ENCODE measurements around the gene STPG2. TPM values are rescaled to one million over a fixed set of nuclear protein-coding genes. Genes with fewer than 3 reads are reported as not detected.

STPG2 gene
- polyA plus RNA-seq, 2 donors = 0.02 TPM; not detected in 1

DNA sequence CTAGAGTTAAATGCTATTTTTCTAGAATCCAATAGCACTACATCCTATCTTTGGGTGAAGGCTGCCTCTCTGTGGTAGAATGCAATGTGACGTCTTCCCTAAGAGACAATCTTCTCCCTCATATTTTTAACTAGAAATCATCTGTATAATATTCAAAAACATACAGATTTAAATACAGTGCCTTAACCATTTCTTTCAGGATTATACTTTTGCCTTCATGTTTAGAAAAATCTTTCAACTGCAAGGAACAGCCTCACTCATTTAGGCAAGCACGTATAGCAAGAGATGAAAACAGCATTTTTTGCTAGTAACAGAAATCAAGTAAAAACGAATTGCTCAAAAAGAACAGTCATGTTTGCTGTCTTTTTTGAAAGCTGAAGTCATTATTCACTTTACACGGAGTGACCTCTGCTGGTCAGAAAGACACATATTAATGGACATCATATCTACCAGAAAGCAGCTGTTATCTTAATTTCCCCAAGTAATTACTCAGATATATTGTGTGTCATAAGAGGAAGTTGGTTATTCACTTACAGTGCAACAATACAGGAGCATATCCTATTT, 422.3 kb downstream of the STPG2 start:
- H3K9me3 ChIP-seq (ENCODE audit: control insufficient read depth in 2 of 2, insufficient read depth in 1 of 2, low read depth in 1 of 2, low read length in 1 of 2) = no peaks in the 10 kb centered on the region

DNA sequence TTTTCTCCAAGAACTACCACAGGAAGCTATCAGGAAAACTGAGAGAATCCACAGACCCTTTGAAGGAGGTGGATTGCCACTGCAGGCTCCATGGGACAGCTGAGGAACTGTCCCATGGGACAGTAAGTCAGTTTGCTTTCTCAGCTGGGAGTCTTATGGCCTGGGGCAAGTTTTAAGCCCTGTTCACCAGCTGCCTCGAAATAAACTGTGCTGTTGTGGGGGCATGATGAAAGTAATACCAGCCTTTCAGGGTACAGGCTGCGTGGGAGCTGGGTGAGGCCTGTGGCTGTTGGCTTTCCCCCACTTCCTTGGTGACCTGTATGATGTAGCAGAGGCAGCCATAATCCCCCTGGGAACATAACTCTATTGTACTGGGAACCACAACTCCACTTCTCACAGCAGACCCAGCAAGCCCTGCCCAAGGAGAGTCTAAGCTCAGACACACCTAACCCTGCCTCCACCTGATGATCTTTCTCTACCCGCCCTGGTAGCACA, 452.1 kb downstream of the STPG2 start:
- Histone ChIP-seq H3K9me3 (ENCODE audit: control insufficient read depth in 2 of 2, insufficient read depth in 1 of 2, low read depth in 1 of 2, low read length in 1 of 2) (peaks cover 5 to 7% of the 10 kb centered on the region in 2 donors), H3K4me1 (ENCODE audit: control insufficient read depth in 2 of 2, insufficient read depth in 2 of 2, low read length in 1 of 2) (no peaks in the 10 kb centered on the region), H3K4me3 (ENCODE audit: low read depth in 1 of 2, low read length in 2 of 2) (no peak overlapping the region), H3K36me3 (ENCODE audit: control insufficient read depth in 2 of 2, insufficient read depth in 2 of 2, low read length in 1 of 2) (no peaks in the 10 kb centered on the region), H3K27ac (ENCODE audit: low read depth in 2 of 2, low read length in 1 of 2) (no peak overlapping the region), H3K27me3 (ENCODE audit: control insufficient read depth in 1 of 2, insufficient read depth in 2 of 2, low read length in 2 of 2) (no peaks in the 10 kb centered on the region)
- 72 to 73% methylated on average over 3 of the region's 3 CpGs for WGBS, 2 donors

More for the DNA sequence above, 422.3 kb downstream of the STPG2 start:
- Histone ChIP-seq H3K4me3 (ENCODE audit: low read depth in 1 of 2, low read length in 2 of 2) (no peak overlapping the region), H3K36me3 (ENCODE audit: control insufficient read depth in 2 of 2, insufficient read depth in 2 of 2, low read length in 1 of 2) (no peaks in the 10 kb centered on the region), H3K27me3 (ENCODE audit: control insufficient read depth in 1 of 2, insufficient read depth in 2 of 2, low read length in 2 of 2) (no peaks in the 10 kb centered on the region), H3K4me1 (ENCODE audit: control insufficient read depth in 2 of 2, insufficient read depth in 2 of 2, low read length in 1 of 2) (no peaks in the 10 kb centered on the region), H3K27ac (ENCODE audit: low read depth in 2 of 2, low read length in 1 of 2) (no peak overlapping the region)
- WGBS, 2 donors = 15 to 20% methylated on average over 4 of the region's 4 CpGs

DNA sequence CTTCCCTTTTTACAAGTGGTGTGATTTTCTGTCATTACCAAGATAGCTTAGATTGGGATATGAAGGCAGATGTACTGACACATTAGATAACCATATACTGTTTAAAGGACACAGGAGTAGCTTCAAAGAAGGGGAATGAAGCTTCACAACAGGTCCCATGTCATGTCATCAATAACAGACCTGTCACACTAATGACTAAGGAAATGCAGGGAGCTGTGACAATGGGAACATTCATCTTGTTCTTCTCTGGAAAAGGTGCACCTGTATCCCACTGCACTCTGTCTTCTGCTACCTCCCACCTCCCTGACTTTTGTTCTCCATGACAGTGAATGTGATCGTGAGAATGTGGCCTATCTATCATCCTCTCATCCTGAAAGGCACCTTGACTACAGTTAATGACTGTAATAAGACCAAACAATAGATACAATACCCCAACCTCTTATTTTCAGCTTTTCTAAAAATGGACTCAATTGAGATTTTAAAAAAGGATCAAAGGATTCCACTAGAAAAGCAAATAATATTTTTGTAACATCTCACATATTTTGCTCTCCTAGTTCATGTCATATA, 472.5 kb downstream of the STPG2 start:
- WGBS, 2 donors = 32 to 40% methylated on average over 1 of the region's 1 CpG
- Histone ChIP-seq H3K4me1 (ENCODE audit: control insufficient read depth in 2 of 2, insufficient read depth in 2 of 2, low read length in 1 of 2) (no peaks in the 10 kb centered on the region), H3K4me3 (ENCODE audit: low read depth in 1 of 2, low read length in 2 of 2) (no peak overlapping the region), H3K36me3 (ENCODE audit: control insufficient read depth in 2 of 2, insufficient read depth in 2 of 2, low read length in 1 of 2) (no peaks in the 10 kb centered on the region), H3K27me3 (ENCODE audit: control insufficient read depth in 1 of 2, insufficient read depth in 2 of 2, low read length in 2 of 2) (no peaks in the 10 kb centered on the region), H3K27ac (ENCODE audit: low read depth in 2 of 2, low read length in 1 of 2) (no peak overlapping the region), H3K9me3 (ENCODE audit: control insufficient read depth in 2 of 2, insufficient read depth in 1 of 2, low read depth in 1 of 2, low read length in 1 of 2) (peaks cover under 1% of the 10 kb centered on the region in 2 donors)

GRCh38 chr4:97665553-97665952, 477.7 kb downstream of the STPG2 start:
- Histone ChIP-seq H3K9me3 (ENCODE audit: control insufficient read depth in 2 of 2, insufficient read depth in 1 of 2, low read depth in 1 of 2, low read length in 1 of 2) (peaks cover 5 to 13% of the 10 kb centered on the region in 2 donors), H3K4me1 (ENCODE audit: control insufficient read depth in 2 of 2, insufficient read depth in 2 of 2, low read length in 1 of 2) (no peaks in the 10 kb centered on the region), H3K27ac (ENCODE audit: low read depth in 2 of 2, low read length in 1 of 2) (no peak overlapping the region), H3K4me3 (ENCODE audit: low read depth in 1 of 2, low read length in 2 of 2) (no peak overlapping the region), H3K36me3 (ENCODE audit: control insufficient read depth in 2 of 2, insufficient read depth in 2 of 2, low read length in 1 of 2) (no peaks in the 10 kb centered on the region), H3K27me3 (ENCODE audit: control insufficient read depth in 1 of 2, insufficient read depth in 2 of 2, low read length in 2 of 2) (no peaks in the 10 kb centered on the region)
- WGBS, 2 donors = 75% methylated on average over 4 of the region's 4 CpGs

DNA sequence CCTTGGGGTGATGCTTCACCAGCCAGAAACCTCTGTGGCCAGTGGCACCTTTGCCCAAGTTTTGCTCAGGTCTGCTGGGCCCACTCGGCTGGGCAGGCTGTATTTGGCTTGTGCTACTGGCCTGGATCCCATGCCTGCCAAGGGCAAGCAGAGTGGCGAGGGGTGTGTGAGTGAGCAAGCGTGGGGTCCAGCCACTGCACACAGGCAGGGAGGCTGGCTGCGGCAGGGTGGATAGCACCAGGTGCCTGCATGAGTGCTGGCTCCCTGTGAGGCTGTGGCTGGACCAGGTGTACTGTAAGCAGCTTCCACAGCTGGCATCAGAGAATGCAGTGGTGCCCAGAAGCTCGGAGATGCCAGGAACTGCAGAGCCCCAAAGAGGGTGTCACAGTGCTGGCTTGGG, 478.5 kb downstream of the STPG2 start:
- Histone ChIP-seq H3K4me1 (ENCODE audit: control insufficient read depth in 2 of 2, insufficient read depth in 2 of 2, low read length in 1 of 2) (no peaks in the 10 kb centered on the region), H3K36me3 (ENCODE audit: control insufficient read depth in 2 of 2, insufficient read depth in 2 of 2, low read length in 1 of 2) (no peaks in the 10 kb centered on the region), H3K4me3 (ENCODE audit: low read depth in 1 of 2, low read length in 2 of 2) (no peak overlapping the region), H3K9me3 (ENCODE audit: control insufficient read depth in 2 of 2, insufficient read depth in 1 of 2, low read depth in 1 of 2, low read length in 1 of 2) (peaks cover 5 to 13% of the 10 kb centered on the region in 2 donors), H3K27me3 (ENCODE audit: control insufficient read depth in 1 of 2, insufficient read depth in 2 of 2, low read length in 2 of 2) (no peaks in the 10 kb centered on the region), H3K27ac (ENCODE audit: low read depth in 2 of 2, low read length in 1 of 2) (no peak overlapping the region)
- WGBS, 2 donors = 84% methylated on average over 5 of the region's 5 CpGs

DNA sequence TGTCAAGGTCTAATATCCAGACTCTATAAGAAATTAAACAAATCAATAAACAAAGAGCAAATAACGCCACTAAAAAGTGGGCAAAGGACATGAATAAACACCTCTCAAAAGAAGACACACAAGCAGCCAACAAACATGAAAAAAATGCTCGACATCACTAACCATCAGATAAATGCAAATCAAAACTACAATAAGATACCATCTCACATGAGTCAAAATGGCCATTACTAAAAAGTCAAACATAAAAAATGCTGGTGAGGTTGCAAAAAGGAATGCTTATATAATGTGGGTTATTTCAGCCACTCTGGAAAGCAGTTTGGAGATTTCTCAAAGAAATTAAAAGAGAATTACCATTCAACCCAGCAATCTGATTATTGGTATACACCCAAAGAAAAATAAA, 481.1 kb downstream of the STPG2 start:
- no peak overlapping the region for H3K4me3 ChIP-seq (ENCODE audit: low read depth in 1 of 2, low read length in 2 of 2)
- H3K27me3 ChIP-seq (ENCODE audit: control insufficient read depth in 1 of 2, insufficient read depth in 2 of 2, low read length in 2 of 2) = no peaks in the 10 kb centered on the region
- H3K4me1 ChIP-seq (ENCODE audit: control insufficient read depth in 2 of 2, insufficient read depth in 2 of 2, low read length in 1 of 2) = no peaks in the 10 kb centered on the region
- H3K9me3 ChIP-seq (ENCODE audit: control insufficient read depth in 2 of 2, insufficient read depth in 1 of 2, low read depth in 1 of 2, low read length in 1 of 2) = peaks cover 5 to 13% of the 10 kb centered on the region in 2 donors
- no peak overlapping the region for H3K27ac ChIP-seq (ENCODE audit: low read depth in 2 of 2, low read length in 1 of 2)
- WGBS, 2 donors = 66 to 70% methylated on average over 2 of the region's 2 CpGs
- H3K36me3 ChIP-seq (ENCODE audit: control insufficient read depth in 2 of 2, insufficient read depth in 2 of 2, low read length in 1 of 2) = no peaks in the 10 kb centered on the region

DNA sequence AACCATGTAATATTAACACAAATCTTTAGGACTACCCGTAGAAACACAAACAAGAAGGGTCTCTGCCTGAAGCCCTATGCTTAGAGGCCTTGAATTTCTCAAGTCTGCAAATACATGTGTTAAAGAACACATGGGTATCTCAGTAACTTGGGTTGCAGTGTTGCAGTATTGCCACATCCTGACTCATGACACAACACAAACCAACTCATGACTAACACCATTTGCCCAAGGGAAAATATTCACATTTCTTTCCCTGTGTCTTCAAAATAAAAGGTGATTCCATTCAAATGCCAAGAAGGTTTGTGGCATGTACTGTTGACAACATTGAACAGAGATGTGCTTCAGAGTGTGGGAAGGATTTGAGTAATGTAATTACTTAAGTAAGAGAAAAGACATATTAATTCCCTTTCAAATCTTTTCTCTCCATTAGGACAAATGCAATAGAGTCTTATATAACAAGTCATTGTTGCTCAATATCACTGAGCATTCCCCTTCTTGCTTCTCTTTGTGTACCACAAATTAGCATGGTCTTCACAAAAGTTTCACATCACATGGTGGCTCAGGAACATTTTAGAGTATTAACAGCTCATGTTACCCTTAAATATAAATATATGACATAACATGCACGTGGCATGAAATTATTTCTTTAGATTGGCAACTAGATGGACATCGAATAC, 487.1 kb downstream of the STPG2 start:
- Histone ChIP-seq H3K4me1 (ENCODE audit: control insufficient read depth in 2 of 2, insufficient read depth in 2 of 2, low read length in 1 of 2) (no peaks in the 10 kb centered on the region), H3K36me3 (ENCODE audit: control insufficient read depth in 2 of 2, insufficient read depth in 2 of 2, low read length in 1 of 2) (no peaks in the 10 kb centered on the region), H3K27ac (ENCODE audit: low read depth in 2 of 2, low read length in 1 of 2) (no peak overlapping the region), H3K27me3 (ENCODE audit: control insufficient read depth in 1 of 2, insufficient read depth in 2 of 2, low read length in 2 of 2) (no peaks in the 10 kb centered on the region), H3K4me3 (ENCODE audit: low read depth in 1 of 2, low read length in 2 of 2) (no peak overlapping the region), H3K9me3 (ENCODE audit: control insufficient read depth in 2 of 2, insufficient read depth in 1 of 2, low read depth in 1 of 2, low read length in 1 of 2) (no peaks in the 10 kb centered on the region)
- WGBS, 2 donors = 74 to 83% methylated on average over 3 of the region's 3 CpGs

DNA sequence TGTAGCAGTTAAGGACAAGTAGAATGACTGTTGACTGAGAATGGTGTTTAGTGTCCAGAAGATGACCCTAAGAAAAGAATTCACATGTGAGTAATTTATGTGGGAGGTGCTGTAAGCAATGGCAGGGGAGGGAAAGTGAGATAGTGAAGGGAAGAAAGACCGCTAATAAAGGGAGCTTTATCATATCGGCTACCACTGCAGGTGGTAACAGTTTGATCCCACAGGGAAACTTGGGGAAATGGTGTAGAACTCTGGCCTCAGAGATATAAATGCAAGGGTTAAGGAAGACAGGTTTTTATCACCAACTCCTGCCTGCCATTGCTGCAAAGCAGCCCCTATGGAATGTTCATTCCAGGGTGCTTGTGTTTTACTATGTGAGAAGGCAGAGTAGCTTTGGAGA, 489.6 kb downstream of the STPG2 start:
- 70 to 84% methylated on average over 2 of the region's 2 CpGs for WGBS, 2 donors

GRCh38 chr4:97646997-97647396, 496.3 kb downstream of the STPG2 start:
- H3K36me3 ChIP-seq (ENCODE audit: control insufficient read depth in 2 of 2, insufficient read depth in 2 of 2, low read length in 1 of 2) = no peaks in the 10 kb centered on the region
- H3K4me3 ChIP-seq (ENCODE audit: low read depth in 1 of 2, low read length in 2 of 2) = no peak overlapping the region
- H3K27ac ChIP-seq (ENCODE audit: low read depth in 2 of 2, low read length in 1 of 2) = no peak overlapping the region
- H3K9me3 ChIP-seq (ENCODE audit: control insufficient read depth in 2 of 2, insufficient read depth in 1 of 2, low read depth in 1 of 2, low read length in 1 of 2) = no peaks in the 10 kb centered on the region
- H3K4me1 ChIP-seq (ENCODE audit: control insufficient read depth in 2 of 2, insufficient read depth in 2 of 2, low read length in 1 of 2) = no peaks in the 10 kb centered on the region
- H3K27me3 ChIP-seq (ENCODE audit: control insufficient read depth in 1 of 2, insufficient read depth in 2 of 2, low read length in 2 of 2) = no peaks in the 10 kb centered on the region

More for the DNA sequence above, 489.6 kb downstream of the STPG2 start:
- Histone ChIP-seq H3K9me3 (ENCODE audit: control insufficient read depth in 2 of 2, insufficient read depth in 1 of 2, low read depth in 1 of 2, low read length in 1 of 2) (no peaks in the 10 kb centered on the region), H3K36me3 (ENCODE audit: control insufficient read depth in 2 of 2, insufficient read depth in 2 of 2, low read length in 1 of 2) (no peaks in the 10 kb centered on the region), H3K27me3 (ENCODE audit: control insufficient read depth in 1 of 2, insufficient read depth in 2 of 2, low read length in 2 of 2) (no peaks in the 10 kb centered on the region), H3K27ac (ENCODE audit: low read depth in 2 of 2, low read length in 1 of 2) (no peak overlapping the region), H3K4me1 (ENCODE audit: control insufficient read depth in 2 of 2, insufficient read depth in 2 of 2, low read length in 1 of 2) (no peaks in the 10 kb centered on the region), H3K4me3 (ENCODE audit: low read depth in 1 of 2, low read length in 2 of 2) (no peak overlapping the region)

Measured in esophagus (tissue), 2 donors.